T-helper 2 cell (primary cell): ENCODE data around the gene LRRC52.

ENCODE experiments used
- DNase-seq, 5 experiments: peaks; one replicate each; pipeline versions ENCODE4 v3.0.0 to v3.0.0-alpha.2; 2012 to 2022

Gene LRRC52

DNA sequence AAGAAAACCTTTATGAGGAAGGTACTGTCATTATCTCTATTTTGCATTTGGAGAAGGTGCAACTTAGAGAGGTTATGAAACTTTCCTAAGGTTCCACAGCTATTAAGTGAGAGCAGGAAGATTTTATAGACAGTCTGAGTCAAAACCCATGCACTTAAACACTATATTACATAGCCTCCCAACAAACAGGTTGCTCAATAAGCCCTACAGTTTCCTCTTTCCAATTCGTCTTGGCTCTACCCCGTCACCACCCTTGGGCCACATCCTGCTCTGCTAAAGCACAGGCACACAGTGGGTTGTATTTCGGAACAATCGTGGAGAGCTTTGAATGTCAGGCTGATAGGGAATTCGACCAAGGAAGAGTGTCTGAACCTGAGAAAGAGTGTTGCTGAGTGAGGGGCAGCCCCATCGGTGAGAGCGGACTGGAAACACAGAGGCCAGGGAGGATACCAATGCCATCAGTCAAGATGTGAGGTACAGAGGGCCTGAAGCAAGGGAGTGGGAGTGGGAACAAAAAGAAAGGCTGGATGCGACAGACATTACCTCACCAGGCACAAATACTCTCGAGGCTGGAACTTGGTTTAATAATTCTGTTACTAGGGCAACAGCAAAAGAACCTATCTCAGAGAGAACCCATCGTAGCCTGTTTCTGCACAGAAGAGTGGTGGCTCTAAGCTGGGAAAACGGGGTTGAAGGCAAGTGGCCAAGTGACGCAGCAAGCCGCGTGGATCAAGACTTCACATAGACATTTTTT is 6.3 kb upstream of the LRRC52 start:
- DNase-seq, result no peak

GRCh38 chr1:165539306-165539705 is 4.5 kb upstream of the LRRC52 start:
- no peak for DNase-seq

DNA sequence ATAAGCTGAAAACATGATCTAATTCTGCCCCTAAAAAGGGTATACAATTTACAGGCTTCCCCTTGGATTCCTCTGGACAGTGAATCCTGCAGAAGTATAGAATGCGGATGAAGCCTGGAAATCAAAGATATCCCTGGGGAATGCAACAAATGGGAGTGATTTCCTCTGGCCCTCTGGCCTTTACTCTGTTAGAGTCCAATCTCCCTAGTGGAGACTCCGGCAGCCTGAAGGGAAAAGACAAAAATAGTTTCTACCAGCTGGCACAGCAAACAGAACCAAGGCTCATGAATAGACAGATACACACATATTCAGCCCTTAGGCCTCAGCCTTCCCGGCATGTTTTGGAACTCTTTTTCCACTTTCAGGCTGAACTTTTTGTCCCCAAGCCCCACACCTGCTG is 3.9 kb upstream of the LRRC52 start:
- DNase-seq, result no peak

DNA sequence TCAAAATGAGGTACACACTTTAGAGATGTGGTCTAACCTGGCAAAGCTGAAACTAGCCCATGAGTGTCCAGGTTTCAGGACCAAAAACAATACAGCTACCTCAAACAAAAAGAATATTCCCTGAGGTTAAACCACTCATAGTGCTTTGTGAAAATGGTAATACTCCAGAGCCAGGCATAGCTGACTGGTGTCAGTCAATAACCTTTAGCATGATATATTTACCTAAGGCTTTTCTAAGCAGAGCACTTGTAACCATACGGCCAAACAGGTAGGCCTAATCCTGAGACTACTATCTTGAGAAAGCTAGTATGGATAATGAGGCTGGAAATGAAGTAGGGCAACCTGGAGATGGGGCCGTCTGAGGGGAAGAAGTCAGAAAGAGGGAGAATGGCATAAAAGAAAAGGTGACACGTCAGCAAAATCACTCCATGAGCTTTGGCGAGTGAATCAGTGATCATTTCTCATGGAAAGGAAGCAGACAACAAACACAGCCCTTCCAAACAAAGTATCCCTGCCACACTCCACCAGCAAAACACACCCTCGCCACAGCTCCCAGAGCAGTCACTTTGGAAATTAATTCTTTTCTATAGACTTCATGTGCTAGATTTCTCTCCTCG is 1.7 kb upstream of the LRRC52 start:
- DNase-seq, result no peak

DNA sequence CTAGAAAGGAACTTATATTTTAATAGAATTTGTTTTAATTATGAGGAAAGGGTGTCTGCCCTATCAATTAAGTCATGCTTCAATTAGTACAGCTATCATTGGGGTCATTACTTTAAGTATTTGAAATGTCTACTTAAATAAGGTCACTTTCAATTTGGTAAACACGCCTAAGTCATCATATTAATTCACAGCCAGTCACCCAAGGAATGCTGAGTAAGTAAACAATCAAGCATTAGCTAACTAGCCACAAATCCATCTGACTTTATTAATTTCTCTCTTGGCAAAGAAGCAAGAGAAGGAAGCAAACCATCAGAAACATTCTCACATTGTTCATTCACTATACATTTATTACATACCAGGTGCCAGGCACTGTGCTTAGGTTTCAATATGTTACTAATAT is 1.2 kb upstream of the LRRC52 start:
- no peak for DNase-seq

- DNase-seq, result no peak
Measured at GRCh38 chr1:165544996-165545395, 1.2 kb downstream of the LRRC52 start.

DNA sequence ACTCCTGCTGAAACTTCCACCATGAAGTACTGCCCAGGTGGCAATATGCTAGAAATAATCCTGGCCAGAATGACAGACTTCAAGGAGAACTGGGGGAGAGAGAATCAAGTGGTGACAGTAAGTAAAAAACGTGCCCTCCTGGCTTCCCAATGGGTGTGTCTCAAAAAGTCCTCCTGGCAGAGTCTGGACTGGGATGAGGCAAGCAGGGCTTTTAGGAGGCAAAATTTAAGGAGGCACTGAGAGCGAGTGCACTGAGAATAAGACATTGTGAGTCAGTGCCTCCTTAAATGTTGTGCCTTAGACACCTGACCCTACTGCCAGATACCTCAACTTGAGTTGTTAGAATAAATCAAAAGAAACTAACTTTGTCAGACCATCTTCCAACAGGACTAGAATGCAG is 2.2 kb downstream of the LRRC52 start:
- no peak for DNase-seq

- DNase-seq, result no peak
Measured at GRCh38 chr1:165549973-165550372, 6.2 kb downstream of the LRRC52 start.

DNA sequence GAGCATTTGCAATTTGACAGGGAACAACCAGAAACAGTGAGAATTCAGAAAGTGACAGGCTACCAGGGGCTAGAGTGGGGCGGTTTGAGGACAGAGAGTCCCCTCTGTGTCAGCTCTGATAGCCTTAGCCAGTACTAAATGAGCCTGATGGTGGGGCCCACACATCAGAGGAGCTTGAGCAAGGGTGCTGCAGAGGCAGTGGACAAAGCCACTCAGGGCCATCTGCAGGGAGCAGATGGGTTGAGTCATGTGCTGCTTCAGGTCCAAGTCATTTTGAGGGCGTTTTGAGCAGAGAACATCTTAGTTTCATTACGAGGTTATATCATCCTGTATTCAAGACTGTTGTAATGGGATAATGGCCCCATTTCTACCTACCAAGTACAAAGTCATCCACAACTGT is 7.7 kb downstream of the LRRC52 start:
- DNase-seq, result no peak

- no peak for DNase-seq
Measured at GRCh38 chr1:165560883-165561656, 17.3 kb downstream of the LRRC52 start.

DNA sequence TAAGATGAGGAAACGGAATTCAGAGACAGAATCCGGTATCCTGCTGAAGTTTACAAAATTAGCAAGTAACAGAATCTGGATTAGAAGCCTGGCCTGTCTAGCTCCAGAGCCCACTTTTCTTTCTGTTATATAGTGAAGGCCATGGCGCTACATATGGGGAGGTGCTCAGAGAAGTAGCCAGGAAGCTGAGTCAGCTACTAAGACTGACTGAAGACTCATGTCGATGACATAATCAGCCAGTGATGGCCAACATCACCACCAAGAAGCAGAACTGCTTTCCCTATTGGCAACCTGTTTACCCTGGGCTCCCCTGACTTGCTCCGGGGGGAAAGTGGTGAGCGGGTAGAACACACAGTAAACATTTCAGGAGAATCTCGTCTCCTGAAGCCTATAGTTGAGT is 18.8 kb downstream of the LRRC52 start:
- no peak for DNase-seq

DNA sequence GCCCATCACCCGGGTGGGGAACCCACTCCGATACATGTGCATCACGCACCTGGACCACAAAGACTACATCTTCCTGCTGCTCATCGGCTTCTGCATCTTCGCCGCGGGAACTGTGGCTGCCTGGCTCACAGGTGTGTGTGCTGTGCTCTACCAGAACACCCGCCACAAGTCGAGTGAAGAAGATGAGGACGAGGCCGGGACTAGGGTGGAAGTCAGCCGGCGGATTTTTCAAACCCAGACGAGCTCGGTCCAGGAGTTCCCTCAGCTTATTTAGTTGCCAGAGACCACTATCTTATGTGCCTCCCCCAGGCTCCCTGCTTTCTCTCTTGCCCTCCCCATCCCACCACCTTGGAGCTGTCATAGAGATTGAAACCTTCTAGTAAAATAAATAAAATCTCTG is 19.8 kb downstream of the LRRC52 start:
- no peak for DNase-seq

DNA sequence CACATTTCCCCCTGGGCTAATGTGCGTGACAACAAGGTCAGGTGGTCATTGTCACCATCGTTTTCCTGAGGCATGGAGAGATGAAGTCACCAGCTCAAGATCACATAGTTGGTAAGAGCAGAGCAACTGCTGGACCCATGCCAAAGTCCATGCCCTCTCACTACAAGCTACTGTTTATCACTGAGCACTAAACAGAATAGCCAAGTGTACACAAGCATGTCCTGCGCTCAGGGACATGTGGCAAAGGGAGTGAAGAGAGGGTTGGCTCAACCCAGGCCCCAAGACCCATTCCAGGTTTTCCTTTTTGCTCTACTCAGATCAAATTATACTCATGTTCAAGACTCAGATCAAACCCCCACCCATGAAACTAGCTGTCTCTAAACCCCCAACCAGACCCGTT is 20.8 kb downstream of the LRRC52 start:
- no peak for DNase-seq

DNA sequence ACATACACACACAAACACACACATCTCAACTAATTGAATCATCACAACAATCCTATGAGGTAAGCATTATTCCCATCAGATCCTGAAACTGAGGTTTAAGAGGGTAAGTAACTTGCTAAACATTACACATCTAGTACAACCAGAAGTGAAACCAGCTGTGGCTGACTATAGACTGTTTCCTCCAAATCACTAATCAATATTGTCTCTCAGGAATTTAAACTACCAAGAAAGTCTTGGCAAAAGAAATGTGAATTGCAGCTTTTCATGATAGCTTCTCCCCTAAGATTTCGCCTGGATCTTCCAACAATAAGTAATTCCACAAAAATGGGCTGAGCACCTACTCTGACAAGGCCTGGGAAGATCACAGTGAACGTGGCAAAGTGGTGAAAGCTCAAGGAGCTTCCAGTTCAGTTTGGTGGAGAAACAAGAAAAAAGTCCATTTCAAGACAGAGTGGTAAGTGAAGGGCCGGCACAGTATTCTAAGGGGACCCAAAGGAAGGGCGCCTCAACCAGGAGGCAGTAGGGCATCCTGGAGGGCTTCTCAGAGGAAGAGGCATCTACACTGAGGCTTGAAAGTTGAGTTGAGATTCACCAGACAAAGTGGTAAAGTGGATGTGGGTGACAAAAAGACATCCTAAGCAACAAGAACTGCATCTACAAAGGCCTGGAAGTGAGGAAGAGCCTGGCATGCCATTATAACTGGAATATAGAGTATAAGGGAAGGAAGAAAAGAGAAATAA is 22.1 kb downstream of the LRRC52 start:
- no peak for DNase-seq

DNA sequence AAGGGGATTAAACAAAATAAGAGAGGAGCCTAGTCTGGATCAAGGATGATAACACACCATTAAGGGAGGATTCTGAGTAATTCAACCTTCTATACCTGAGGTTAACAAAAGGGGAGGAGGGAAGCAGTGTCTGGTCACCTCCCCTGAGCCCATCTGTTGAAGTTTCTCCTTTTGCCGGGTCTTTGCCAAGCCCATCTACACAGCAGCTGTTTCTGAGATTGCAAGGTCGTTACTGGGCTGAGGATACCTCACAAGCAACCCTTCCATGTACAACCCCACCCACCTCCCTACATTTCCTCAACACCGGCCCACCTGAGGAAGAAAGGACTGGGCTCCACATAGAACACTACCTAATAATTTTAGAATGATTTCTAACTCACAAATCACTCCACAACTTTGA is 26.3 kb downstream of the LRRC52 start:
- DNase-seq, result no peak

DNA sequence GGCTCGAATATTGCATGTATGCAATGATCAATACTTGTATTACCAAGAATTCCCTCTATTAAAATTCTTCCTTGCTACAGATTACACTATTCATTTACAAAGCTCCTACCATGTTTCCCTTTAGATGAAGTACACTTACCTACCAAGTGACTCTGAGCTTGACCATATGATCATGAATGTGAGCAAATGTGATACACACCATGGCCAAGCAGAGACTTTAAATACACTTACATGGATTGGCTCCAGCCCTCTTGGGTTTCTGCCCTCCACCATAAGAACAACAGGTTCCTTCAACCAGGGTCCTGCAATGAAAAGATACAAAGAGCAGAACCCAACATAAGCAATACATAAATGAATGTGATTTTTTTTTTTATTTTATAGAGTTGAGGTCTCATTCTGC is 30.0 kb downstream of the LRRC52 start:
- no peak for DNase-seq

DNA sequence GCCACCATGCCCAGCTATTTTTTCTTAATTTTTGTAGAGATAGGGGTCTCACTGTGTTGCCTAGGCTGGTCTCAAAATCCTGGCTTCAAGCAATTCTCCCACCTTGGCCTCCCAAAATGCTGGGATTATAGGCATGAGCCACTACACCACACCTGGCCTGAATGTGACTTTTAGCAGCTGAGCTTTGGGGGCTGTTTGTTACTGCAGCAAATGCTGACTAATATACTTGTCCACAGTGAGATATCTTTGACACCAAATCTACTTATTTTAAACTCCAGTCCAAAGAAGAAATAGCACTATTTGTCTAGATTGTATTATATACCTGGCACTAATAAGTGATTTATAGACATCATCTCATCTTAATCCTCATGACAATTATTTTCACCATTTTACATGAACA is 30.5 kb downstream of the LRRC52 start:
- no peak for DNase-seq

- DNase-seq, result no peak
Measured at GRCh38 chr1:165575468-165576099, 31.8 kb downstream of the LRRC52 start.

- DNase-seq, result no peak
Measured at GRCh38 chr1:165576536-165576935, 32.7 kb downstream of the LRRC52 start.

GRCh38 chr1:165577707-165578106 is 33.9 kb downstream of the LRRC52 start:
- DNase-seq, result no peak

- no peak for DNase-seq
Measured at GRCh38 chr1:165580931-165581871, 37.4 kb downstream of the LRRC52 start.

- no peak for DNase-seq
Measured at GRCh38 chr1:165581926-165582325, 38.1 kb downstream of the LRRC52 start.
